ENCODE data around the gene PCP2.
A peak's percentile ranks its signal among the peaks of the same experiment; 100 is the strongest.

The PCP2 gene

GRCh38 chr19:7638802-7639465 lies 5.4 kb upstream of the PCP2 start:
- DNase-seq (ENCODE audit: low spot score) = peak; percentile 68

DNA sequence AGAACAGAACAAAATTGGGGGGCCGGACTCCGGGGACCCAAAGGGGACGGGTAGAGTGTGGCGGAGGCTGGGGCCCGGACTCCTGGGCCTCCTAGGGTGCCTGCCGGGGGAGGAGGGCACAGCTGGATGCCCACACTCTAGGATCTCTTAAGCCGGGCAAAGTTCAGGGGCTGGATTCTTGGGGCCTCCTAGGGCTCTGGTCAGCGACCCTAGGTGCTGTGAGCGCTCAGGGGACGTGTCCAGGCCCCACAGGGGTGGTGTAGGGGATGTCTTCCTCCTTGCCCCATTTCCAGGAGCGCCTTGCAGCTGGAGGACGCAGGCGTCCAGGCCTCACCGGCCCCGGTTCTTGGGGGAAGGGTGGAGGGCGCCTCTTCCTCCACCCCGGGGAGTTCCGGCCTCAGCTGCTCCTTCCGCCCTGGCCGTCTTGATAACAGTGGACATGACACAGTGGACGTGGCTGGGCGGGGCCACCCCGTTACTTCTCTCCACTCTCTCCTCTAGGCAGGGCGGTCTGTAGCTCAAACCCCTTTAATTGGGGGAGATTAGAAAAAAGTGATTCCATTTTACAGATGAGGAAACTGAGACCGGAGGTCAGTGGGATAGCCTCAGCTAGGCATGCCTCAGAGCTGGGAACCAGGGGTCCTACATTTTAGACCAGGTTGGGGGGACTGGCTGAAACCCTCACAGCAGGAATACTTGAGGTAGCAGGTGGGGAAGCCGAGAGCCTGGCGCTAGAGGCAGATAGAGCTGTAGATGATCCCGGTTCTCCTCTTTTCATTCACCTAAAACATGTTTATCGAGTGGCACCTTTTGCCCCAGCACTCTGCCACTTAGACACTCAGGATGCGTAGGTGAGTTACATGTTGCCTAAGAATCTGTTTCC lies 4.1 kb upstream of the PCP2 start:
- DNase-seq (ENCODE audit: low spot score) = no peak

DNA sequence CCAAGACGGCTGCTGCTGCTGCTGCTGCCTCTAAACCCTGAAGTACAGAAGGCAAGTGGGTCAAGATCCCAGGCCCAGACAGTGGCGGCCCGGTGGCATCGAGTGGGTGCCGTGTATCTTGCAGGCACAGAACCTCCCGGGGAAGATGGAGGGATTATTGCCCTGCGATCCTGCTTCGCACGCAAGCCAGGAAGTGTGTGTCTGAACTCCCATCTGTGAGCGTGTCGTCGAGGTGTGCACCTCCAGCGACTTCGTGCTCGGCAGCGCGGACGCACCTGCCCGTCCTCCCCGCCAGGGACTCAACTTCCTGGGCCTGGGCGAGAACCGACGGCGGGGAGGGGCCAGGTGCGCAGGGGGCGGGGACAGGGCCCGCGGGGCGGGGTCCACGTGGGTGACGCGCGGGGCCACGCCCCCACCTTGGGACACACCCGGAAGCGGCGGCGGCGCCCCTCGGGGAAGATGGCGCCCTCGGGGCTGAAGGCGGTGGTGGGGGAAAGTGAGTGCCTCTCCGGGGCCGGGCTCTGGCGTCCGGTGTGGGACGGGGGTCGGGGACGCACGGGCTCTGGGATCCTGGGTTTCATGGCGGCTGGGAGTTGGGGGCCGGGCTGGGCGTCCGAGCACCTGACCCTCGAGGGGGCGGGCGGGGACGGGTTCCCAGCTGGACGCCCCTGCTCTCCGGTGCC lies 3.3 kb upstream of the PCP2 start, which contains the start of gene STXBP2:
STXBP2 (plus strand) TSS at position 420 of the 683 bp plus-strand sequence; CDS start at position 460, 40 bp downstream.
- DNase-seq (ENCODE audit: low spot score) = peak; percentile 81

DNA sequence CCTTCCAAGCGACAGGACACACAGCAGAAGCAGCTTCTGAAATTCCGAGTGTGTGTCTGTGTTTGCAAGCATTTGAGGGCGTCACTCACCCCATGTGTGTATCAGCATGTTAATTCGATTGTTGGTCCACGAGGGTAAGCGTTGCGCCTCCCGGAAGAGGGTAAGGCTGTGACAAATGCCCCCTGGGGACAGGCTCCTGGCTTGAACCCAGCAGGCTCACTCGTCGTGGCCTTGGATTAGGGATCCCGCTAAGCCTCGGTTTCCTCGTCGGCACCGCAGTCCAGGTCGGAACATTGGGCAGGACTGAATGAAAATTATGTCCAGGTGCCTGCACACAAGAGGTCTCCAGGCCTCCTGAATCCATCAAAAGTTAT lies 2.8 kb upstream of the PCP2 start:
- DNase-seq (ENCODE audit: low spot score) = no peak

GRCh38 chr19:7635670-7636069 lies 2.2 kb upstream of the PCP2 start:
- DNase-seq (ENCODE audit: low spot score) = no peak

GRCh38 chr19:7632340-7633203 lies 947 bp downstream of the PCP2 start:
- no peak for DNase-seq (ENCODE audit: low spot score)

DNA sequence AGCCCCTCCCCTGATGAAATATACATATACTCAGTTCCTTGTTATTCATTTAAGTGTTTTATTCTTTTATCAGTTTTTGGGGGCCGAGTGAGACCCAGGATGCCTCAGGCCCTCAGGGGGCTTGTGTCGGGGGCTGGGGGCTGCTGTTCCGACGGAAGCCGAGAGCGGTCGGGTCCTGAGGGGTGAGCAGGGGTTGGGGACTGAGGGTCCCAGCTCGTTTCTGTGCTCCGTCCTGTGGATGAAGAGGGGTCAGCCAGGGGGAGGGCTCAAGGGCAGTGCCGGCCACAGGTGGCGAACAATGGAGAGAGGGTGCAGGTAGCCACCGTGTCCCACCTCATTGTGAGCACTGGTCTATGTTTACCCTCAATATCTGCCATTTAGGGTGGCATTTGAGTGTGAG lies 1.9 kb downstream of the PCP2 start:
- no peak for DNase-seq (ENCODE audit: low spot score)

- DNase-seq (ENCODE audit: low spot score) = peak; percentile 97
Measured at GRCh38 chr19:7629347-7630054, 4.0 kb downstream of the PCP2 start, which contains the start of the genes PET100 and XAB2. Gene PET100 (plus strand): TSS chr19:7629793. CDS start chr19:7629834, 41 bp downstream. Gene XAB2 (minus strand): TSS chr19:7629545. CDS start chr19:7629527, 18 bp downstream.

- no peak for DNase-seq (ENCODE audit: low spot score)
Measured at GRCh38 chr19:7628589-7629311, 4.8 kb downstream of the PCP2 start.

DNA sequence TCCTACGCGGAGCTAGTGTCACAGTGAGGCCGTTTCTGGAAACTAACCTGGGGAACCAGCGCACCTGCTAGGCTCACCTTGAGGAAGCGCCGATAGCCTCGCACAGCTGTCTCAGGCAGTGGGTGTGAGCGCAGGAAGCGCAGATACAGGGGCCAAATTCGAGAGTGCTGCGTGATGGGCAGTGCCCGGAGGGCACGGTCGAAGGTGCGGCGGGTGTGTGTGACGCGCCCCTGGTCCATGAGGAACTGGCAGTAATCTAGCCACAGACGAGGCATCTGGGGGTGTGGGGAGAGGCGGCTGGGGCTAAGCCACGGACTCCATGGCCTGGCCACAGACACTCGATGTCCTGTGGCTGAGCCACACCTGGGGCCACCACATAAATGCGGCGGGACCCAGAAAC lies 6.4 kb downstream of the PCP2 start:
- no peak for DNase-seq (ENCODE audit: low spot score)

- no peak for DNase-seq (ENCODE audit: low spot score)
Measured at GRCh38 chr19:7625763-7626372, 7.7 kb downstream of the PCP2 start.

GRCh38 chr19:7624810-7625209 lies 8.7 kb downstream of the PCP2 start:
- DNase-seq (ENCODE audit: low spot score) = no peak

DNA sequence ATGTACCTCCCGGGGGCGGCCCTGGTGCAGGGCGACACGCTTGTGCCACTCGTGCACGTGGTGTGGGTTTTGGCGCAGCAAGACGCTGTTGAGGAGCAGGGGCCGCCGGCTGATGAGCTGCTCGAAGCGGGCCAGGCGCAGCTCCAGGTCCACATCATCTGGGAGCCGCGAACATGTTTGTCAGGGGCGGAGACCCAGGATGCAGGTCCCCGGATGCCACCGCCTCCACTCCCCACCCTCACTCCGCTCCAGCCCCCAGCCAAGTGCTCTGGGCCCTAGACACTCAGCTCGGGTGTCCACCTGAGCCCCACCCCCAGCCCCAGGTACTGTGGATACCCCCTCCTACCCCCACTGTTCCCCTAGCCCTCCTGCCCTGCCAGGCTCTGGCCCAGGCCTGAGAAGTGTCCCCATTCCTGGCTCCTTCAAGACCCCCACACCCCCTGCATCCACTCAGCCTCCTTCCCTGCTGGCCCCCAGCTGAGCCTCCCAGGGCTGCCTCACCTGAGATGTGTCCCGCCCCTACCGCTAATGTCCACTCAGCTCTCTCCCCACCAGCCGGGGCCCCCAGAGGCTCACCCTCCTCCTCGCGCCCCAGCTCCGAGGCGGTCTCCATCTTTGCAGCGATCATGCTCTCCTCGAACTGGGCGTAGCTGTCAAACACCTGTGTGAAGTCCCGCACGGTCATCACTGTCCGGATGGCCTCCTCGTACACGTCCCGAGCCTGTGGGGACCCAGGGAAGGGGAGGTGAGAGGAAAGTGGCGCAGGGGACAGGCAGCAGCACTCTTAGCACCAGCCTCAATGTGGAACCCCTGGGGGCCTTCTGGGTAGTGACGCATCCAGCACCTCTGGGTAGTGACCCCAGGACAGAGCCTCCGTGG lies 9.6 kb downstream of the PCP2 start:
- no peak for DNase-seq (ENCODE audit: low spot score)

DNA sequence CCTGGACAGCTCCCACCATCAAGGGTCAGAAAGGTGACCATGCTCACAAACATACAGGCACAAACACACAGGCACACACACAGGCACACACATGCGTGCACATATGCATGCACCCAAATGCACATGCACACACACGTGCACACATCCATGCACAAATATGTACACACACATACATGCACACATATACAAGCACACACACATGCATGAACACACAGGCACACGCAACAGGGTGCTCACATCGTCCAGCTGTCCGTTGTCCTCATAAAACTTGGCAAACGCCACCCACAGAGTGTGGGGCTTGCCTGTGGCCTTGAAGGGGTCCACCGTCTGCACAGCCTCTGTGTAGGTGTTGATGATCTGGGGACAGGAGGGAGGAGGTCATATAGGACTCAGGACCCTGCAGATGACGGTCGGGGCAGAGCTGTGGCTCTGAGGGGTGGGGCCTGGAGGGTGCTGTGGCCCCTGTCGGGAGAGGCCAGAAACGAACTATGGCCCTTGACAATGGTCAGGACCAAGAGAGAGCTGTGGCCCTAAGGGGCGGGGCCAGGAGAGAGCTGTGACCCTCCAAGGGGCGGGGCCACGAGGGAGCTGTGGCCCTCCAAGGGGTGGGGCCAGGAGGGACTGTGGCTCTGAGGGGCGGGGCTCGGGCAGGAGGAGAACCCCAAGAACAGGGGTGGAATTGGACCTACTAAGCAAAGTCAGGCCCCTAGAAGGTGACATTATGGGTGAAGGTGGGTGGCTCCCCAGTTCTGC lies 10.4 kb downstream of the PCP2 start:
- no peak for DNase-seq (ENCODE audit: low spot score)

DNA sequence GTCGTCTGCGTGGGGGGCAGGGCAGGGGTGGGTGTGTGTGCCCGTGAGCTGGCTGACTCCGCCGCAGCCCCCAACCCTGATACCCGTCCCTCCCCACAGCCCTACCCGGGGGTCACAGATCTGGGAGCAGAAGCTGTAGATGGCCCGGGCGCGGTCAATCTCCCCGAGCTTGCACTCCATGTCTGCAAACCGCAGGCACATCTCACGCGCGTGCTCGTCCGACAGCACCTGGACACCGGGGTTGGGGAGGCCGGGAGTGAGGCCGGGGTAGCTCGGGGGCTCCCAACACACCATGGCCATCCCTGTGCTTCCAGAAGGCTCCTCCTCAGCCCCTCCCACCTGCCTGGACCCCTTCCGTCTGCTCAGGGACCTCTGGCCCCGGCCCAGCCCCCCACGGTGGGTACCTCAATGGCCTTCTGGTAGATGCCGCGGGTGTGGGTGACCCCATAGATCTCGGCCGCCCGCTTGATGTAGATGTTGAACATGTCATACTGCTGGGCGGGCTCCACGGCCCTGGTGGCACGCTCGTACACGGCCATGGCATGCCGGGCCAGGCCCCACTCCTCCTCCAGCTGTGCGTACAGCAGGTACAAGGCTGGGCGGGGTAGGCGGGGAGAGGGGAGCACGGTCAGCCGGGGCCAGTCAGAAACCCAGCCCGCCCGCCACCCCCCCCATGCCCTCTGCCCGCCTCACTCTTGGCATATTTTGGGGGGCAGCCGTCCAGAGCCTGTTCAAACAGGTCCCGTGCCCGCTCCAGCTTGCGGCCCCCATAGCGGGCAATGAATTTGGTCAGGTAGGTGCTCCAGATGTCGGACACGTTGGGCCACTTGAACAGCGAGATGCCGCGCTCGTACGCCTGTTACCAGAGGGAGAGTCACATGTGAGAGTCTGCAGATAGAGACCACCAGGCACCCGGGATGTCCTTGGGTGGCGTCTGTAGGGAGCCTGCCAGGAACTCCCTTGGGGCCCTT lies 12.8 kb downstream of the PCP2 start:
- DNase-seq (ENCODE audit: low spot score) = no peak

GRCh38 chr19:7619671-7620441 lies 13.7 kb downstream of the PCP2 start:
- DNase-seq (ENCODE audit: low spot score) = no peak

All from D341Med (cell line).